Stimulated activated effector memory CD8-positive, alpha-beta T cell treated with anti-CD3 and anti-CD28 coated beads, Interleukin-12 subunit alpha, Interleukin-12 subunit beta, amount 100 ng/mL, for 72 hours (primary cell): ENCODE results near the gene TCF23.

Experiments
- ATAC-seq: fragments of 150-1000 bp; cut with Tn5 transposase; 2 replicates; pipeline ENCODE4 v1.10.0; 2021
- DNase-seq, 2 donors: peaks; one replicate each; pipeline ENCODE4 v3.0.0; 2021 to 2022; ENCODE audit warnings: low spot score in 2 of 2
- H3K27ac Mint-ChIP-seq: one replicate; pipeline ENCODE4 v1.8.0; 2022; ENCODE audit warnings: mild to moderate bottlenecking, mixed read lengths
- H3K36me3 Mint-ChIP-seq: one replicate; pipeline ENCODE4 v1.8.0; 2022; ENCODE audit warnings: mild to moderate bottlenecking, mixed read lengths
- H3K4me1 Mint-ChIP-seq: one replicate; pipeline ENCODE4 v1.8.0; 2022; ENCODE audit warnings: mixed read lengths
- H3K4me3 Mint-ChIP-seq: one replicate; pipeline ENCODE4 v1.8.0; 2022; ENCODE audit warnings: mild to moderate bottlenecking, mixed read lengths
- H3K9me3 Mint-ChIP-seq: one replicate; pipeline ENCODE4 v1.8.0; 2022; ENCODE audit warnings: mixed read lengths

TCF23 gene

DNA sequence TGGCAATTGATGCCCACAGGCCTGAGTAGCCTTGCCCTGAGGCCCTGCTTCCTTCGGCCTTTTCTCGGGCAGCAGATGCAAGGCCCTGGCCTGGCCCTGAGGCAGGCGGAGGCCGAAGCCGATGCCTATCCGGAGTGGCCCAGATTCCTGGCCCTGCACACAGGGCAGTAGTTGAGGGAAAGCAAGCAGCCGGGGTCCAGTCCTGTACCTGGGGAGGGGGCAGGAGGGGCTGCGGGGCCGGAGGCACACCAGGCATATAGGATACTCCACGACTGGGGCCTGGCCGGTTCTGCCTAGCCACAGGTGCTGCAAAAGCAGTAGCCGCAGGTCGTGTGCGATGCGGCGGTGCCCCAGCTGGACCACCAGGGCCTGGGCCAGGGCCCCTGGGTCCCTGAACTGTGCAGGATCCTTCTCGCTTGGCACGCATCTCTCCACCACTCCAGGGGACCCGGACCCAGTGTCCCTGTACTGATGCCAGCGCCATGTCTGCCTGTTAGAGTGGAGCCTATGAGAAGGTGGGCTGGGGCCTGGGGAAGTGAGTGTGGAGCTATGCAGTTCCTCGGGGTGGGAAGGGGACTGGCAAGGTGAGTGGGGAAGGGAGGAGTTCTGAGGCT lies 11.4 kb upstream of the TCF23 start:
- peaks cover 22% of the 10 kb centered on the region for H3K4me1 Mint-ChIP-seq
- H3K36me3 Mint-ChIP-seq: peaks cover 30% of the 10 kb centered on the region
- ATAC-seq (no peak), DNase-seq (no peak)
- H3K4me3 Mint-ChIP-seq: no peak overlapping the region
- H3K9me3 Mint-ChIP-seq: no peaks in the 10 kb centered on the region
- H3K27ac Mint-ChIP-seq: no peak overlapping the region

DNA sequence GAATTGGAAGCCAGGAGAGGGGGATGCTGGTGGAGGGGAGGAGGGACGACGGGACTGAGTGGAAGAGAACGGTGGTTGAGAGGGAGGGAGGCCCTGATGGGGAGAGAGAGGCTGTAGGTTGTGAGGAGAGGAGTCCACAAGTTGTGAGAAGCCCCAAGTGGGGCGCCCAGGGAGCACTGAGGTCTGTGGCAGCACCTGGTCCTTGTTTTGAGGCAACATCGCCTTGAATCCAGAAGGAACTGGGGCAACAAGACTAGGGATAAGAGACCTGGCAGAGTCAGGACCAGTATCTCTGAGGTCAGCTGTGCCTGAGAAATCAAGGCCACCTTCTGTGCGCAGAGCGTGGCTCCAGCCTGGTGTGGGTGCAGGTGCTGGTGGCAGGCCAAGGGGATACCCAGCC lies 10.7 kb upstream of the TCF23 start:
- no peaks in the 10 kb centered on the region for H3K9me3 Mint-ChIP-seq
- peaks cover 15% of the 10 kb centered on the region for H3K4me1 Mint-ChIP-seq
- H3K27ac Mint-ChIP-seq: peak overlapping the region; percentile 39
- ATAC-seq (no peak), DNase-seq (no peak)
- H3K36me3 Mint-ChIP-seq: peaks cover 23% of the 10 kb centered on the region
- no peak overlapping the region for H3K4me3 Mint-ChIP-seq

DNA sequence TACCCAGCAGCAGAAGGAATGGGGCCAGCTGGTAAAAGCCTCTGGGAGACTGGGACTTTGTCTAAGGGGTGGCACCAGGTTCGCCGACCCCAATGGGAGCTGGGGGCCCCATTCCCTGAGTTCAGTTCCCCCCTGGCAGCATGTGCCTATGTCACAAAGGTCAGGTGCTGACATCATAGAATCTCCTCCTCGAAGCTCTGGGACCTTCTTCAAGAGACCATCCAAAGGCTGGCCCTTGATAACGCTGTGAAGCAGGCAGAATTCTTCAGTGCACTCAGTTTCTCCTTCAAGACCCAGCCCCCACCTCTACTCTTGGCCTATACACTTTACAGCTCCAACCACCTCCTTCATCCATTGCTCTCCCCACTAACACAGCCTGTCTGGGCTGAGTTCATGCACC lies 9.5 kb upstream of the TCF23 start, which contains the start of gene PRR30:
Gene PRR30, minus strand, starts transcription at position 101 of the 400 bp plus-strand sequence. CDS start 1,081 bp downstream, outside the sequence.
- Mint-ChIP-seq H3K27ac (peak within 1 kb of the TSS; percentile 39), H3K9me3 (no peaks in the 10 kb centered on the region), H3K4me3 (no peak within 1 kb of the TSS)

DNA sequence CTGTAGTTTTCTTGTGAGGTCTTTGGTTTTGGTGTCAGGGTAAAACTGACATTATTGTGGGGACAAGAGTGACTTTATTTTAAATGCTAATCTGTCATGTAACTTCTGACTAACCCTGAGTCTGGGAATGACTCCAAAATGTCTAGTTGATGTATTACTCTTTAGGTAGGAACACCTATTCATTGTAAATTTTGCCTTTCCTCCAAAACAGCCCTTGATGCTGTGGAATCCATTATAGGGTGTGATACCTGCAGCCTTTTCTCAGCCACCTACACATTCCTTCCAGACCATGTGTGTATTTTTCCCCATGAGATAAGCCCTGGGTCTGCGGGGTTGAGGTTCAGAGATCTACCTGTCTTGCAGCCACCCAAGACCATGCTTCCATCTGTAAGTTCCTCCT lies 5.5 kb upstream of the TCF23 start:
- no peaks in the 10 kb centered on the region for H3K36me3 Mint-ChIP-seq
- no peaks in the 10 kb centered on the region for H3K9me3 Mint-ChIP-seq
- no peak overlapping the region for H3K4me3 Mint-ChIP-seq
- no peak overlapping the region for H3K27ac Mint-ChIP-seq
- ATAC-seq: no peak
- no peak for DNase-seq
- no peaks in the 10 kb centered on the region for H3K4me1 Mint-ChIP-seq

More for the DNA sequence above, 9.5 kb upstream of the TCF23 start, which contains the start of gene PRR30:
- Mint-ChIP-seq H3K4me1 (peaks cover 7% of the 10 kb centered on the region), H3K36me3 (peaks cover 11% of the 10 kb centered on the region)
- DNase-seq (no peak), ATAC-seq (no peak)

DNA sequence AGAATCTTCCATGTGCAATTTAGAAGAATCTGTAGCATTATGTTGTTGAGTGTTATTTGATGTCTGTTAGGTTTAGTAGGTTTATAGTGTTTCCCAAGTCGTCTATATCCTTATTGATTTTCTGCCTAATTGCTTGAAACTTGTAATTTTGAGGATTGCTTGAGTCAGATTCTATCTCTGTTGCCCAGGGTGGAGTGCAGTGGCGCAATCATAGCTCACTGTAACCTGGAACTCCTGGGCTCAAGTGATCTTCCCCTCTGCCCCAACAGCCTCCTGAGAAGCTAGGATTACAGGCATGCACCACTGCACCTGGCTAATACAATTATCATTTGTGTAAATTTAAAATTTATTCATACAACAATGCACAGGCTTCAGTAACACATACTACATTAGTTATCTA lies 3.1 kb upstream of the TCF23 start:
- DNase-seq (no peak), ATAC-seq (no peak)
- Mint-ChIP-seq H3K4me1 (no peaks in the 10 kb centered on the region), H3K27ac (no peak overlapping the region), H3K36me3 (no peaks in the 10 kb centered on the region), H3K9me3 (no peaks in the 10 kb centered on the region), H3K4me3 (no peak overlapping the region)

DNA sequence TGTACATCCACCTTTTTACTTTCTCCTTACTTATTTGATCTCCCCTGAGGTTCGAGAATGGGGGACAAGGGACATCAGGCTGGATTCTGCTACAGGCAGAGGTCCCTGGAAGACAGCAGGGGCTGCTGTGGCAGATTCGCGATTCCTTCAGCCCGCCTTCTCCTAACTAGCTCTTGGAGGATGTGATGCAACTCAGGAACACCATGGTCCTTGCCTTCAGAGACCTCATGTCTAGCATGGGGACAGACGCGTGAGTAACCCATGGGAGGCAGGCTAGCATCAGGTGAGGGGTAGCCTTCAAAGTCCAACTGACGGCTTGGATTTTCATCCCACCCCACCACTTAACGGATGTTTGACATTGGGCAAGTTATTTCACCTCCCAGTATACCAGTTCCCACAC lies 869 bp upstream of the TCF23 start:
- H3K9me3 Mint-ChIP-seq: no peaks in the 10 kb centered on the region
- no peaks in the 10 kb centered on the region for H3K4me1 Mint-ChIP-seq
- H3K27ac Mint-ChIP-seq: no peak overlapping the region
- no peaks in the 10 kb centered on the region for H3K36me3 Mint-ChIP-seq
- no peak overlapping the region for H3K4me3 Mint-ChIP-seq
- DNase-seq: no peak
- ATAC-seq: no peak

DNA sequence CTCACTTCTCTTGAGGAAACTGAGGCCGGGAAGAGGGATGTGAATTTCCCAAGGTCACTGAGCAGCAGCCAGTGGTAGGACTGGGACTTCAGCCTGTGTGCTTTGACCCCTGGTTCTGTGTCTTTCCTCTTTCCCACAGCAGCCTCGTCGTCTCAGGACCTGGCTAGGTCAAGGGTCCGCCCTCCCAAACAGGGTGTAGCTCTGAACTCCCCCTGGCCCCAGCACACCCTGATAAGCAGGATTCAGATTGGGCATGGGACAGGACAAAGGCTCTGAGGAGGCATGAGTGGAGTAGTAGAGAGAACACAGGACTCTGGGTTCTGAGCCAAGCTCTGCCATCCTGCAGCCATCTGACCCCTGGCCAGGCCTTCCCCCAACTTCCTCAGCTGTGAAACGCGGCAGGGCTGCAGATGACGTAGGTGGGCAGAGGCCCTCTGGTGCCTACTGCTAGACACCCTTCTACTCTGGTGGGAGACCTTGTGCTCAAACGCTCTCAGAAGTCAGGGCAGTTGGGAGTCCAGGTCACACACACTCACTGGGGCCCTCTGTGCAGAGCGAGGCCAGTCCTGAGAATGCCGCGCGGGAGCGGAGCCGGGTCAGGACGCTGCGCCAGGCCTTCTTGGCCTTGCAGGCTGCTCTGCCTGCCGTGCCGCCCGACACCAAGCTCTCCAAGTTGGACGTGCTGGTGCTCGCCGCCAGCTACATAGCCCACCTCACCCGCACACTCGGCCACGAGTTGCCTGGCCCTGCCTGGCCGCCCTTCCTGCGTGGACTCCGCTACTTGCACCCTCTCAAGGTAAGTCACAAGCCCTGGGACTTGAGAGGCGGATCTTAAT lies 984 bp downstream of the TCF23 start:
- H3K9me3 Mint-ChIP-seq: no peaks in the 10 kb centered on the region
- no peaks in the 10 kb centered on the region for H3K4me1 Mint-ChIP-seq
- ATAC-seq (no peak), DNase-seq (no peak)
- H3K4me3 Mint-ChIP-seq: no peak overlapping the region
- H3K27ac Mint-ChIP-seq: no peak overlapping the region
- H3K36me3 Mint-ChIP-seq: no peaks in the 10 kb centered on the region

DNA sequence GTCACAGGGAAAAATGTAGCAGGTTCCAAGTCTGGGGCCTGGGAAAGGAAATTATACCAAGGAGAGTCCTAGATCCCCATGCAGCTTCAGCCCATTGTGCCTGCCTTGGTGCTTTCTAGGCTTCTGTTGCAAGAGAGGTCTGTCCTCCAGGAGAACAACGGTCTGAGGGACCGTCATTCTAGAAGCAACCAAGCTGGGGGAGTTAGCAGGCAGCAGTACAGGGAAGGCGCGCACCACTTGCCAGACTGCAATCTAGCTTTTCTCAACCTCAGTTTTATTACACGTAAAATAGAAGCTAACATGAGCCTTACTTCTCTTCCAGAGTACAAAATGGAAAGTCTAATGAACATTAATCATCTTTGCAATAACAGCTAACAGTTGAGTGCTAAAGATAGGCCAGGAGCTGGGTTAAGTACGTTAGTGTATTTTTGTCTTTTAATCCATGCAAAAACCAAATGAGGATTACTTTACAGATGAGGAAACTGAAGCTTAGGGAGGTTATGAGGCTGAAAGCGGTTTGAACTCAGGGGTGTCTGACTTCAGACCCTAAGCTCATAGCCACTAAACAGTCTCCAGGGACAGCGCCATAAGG lies 1.9 kb downstream of the TCF23 start:
- no peak for DNase-seq
- Mint-ChIP-seq H3K36me3 (no peaks in the 10 kb centered on the region), H3K4me3 (no peak overlapping the region), H3K27ac (no peak overlapping the region), H3K4me1 (no peaks in the 10 kb centered on the region), H3K9me3 (no peaks in the 10 kb centered on the region)
- ATAC-seq: no peak

DNA sequence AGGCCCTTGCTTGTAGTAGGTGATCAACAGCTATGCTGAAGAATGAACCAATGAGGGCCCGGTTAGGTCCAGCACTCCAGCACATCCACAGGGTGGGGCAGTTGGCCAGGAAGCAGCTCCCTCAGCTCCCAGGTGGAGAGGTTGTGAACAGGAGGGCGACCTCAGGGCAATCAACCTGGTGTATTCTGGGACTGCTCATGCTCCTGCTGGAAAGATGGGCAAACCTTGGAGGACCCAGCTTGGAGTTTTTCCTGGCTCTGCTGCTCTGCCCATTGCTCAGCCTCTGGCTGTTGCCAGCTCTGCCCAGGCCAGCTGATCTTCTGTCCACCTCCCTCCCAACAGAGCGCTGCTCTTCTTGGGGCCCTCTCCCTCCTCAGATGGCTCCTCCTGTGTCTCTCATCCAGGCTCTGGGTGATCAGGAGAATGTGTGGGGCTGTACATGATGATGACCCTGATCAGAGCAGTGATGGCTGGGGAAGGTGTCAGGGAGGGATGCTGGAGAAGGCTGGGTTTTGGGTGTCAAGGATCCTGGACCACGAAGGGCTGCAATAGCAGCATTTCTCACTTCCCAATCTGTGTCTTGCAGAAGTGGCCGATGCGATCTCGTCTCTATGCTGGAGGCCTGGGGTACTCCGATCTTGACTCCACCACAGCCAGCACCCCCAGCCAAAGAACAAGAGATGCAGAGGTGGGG lies 3.4 kb downstream of the TCF23 start:
- Mint-ChIP-seq H3K9me3 (no peaks in the 10 kb centered on the region), H3K4me1 (no peaks in the 10 kb centered on the region), H3K27ac (peak overlapping the region; percentile 26), H3K4me3 (no peak overlapping the region), H3K36me3 (no peaks in the 10 kb centered on the region)
- DNase-seq (no peak), ATAC-seq (no peak)

DNA sequence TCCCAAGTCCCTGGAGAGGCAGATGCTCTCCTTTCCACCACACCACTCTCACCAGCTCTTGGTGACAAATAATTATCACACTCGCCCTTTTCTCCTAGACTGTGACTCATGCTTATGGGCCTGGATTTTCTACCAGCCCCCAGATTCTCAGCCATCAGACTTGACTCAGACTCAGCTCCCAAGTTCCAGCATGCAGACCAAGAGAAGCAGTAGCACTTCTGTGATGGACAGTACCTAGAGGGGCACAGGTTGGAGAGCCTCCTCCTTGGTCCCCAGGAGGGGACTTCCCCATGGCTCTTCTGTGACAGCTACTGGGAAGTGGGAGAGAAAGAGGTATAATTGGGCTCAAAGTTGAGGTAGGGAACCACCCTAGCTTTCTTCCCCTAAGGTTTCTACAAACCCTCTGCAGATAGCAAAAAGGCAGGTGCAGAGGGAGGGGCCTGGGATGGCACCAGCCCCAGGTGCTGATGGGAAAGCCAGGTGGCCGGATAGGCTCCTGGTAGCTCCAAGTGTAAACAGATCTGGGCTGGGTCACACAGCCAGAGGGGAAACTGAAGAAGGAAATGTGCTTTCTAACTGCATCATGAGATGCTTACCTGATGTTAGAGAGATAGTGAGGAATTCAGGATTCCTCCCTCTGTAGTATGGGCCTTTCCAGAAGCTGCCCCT lies 4.1 kb downstream of the TCF23 start:
- no peaks in the 10 kb centered on the region for H3K9me3 Mint-ChIP-seq
- no peaks in the 10 kb centered on the region for H3K4me1 Mint-ChIP-seq
- ATAC-seq: peak; percentile 59
- H3K36me3 Mint-ChIP-seq: no peaks in the 10 kb centered on the region
- no peak overlapping the region for H3K4me3 Mint-ChIP-seq
- H3K27ac Mint-ChIP-seq: peak overlapping the region; percentile 26
- no peak for DNase-seq

DNA sequence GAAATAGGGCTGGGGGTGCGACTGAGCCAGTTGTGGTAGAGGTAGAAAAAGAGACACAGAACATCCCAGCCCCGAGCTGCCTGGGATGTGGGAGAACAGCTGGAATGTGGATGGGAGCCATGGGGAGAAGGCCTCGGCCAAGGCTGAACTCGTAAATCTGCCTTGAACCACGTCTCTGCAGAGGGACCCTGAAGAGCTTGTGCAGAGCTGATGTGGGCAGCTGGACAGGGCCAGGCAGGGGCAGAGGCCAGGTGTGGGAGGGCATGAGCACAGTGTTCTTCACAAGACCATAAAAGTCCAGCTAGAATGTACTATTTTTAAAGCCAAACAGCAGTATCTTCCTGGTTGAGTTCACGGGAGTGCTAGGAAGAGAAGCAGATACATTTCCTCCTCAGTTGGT lies 5.7 kb downstream of the TCF23 start:
- H3K36me3 Mint-ChIP-seq: no peaks in the 10 kb centered on the region
- no peak for ATAC-seq

DNA sequence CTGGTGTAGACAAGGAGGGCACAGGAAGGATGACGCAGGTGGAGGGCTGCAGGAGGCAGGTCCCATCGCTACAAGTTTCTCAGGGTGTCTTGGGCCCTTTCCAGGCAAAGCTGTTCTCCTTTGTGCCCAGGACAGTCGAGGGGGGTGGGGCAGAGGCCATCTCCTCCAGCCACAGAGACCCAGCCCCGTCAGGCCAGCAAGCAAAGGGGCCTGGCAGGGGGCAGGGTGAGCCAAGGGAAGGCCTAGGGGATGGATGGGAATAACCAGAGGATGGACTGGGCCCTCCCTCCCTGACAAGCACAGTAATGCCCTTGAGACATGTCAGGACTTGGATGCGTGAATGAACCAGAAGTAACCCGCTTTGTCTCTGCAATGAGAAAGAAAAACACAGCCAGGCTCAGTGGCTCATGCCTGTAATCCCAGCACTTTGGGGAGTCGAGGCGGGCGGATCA lies 6.3 kb downstream of the TCF23 start:
- no peaks in the 10 kb centered on the region for H3K9me3 Mint-ChIP-seq
- no peak overlapping the region for H3K27ac Mint-ChIP-seq
- no peak for ATAC-seq
- H3K36me3 Mint-ChIP-seq: no peaks in the 10 kb centered on the region
- H3K4me1 Mint-ChIP-seq: no peaks in the 10 kb centered on the region
- H3K4me3 Mint-ChIP-seq: no peak overlapping the region
- DNase-seq: no peak

More for the DNA sequence above, 5.7 kb downstream of the TCF23 start:
- Mint-ChIP-seq H3K4me1 (no peaks in the 10 kb centered on the region), H3K4me3 (no peak overlapping the region), H3K27ac (no peak overlapping the region), H3K9me3 (no peaks in the 10 kb centered on the region)
- no peak for DNase-seq

DNA sequence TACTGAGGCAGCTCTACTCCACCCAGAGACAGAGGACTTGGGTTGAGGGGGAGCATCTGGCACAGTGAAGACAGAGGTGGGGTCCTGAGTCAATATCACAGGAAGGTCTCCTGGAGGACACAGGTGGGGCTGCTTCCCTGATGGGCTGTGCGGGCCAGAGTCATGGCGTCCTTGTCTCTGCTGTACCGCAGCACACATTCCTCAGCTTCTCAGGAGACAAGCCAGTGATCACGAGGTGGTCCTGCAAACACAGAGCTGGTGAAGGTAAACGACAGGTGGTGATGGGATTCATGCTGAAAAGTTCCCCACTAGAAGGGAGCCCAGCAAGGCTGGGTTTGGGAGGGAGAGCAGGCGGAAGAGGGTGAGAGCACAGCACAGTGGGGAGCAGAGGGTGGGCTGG lies 9.7 kb downstream of the TCF23 start:
- DNase-seq (no peak), ATAC-seq (no peak)
- Mint-ChIP-seq H3K27ac (no peak overlapping the region), H3K4me1 (no peaks in the 10 kb centered on the region), H3K4me3 (no peak overlapping the region), H3K9me3 (no peaks in the 10 kb centered on the region), H3K36me3 (no peaks in the 10 kb centered on the region)

DNA sequence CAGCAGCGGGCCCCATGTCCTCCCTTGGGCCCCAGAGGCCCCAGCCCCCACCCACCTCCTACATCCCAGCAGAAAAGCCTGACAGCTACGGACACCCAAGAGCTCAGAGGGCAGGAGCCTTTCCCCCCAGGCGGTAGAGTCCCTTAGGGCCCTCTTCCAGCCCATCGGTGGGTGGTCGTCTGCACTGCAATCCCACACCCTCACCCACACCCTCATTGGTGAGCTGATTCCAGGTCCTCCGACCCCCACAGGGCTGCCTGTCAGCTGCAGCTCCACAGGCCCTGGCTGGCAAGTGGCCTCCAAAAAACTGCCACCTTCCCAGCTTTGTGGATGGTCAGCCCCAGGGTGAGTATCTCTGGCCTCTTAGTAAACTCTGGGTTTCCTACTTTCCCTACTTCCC lies 10.5 kb downstream of the TCF23 start:
- ATAC-seq (no peak), DNase-seq (no peak)
- no peaks in the 10 kb centered on the region for H3K36me3 Mint-ChIP-seq
- no peaks in the 10 kb centered on the region for H3K9me3 Mint-ChIP-seq
- H3K4me3 Mint-ChIP-seq: no peak overlapping the region
- H3K27ac Mint-ChIP-seq: no peak overlapping the region
- H3K4me1 Mint-ChIP-seq: no peaks in the 10 kb centered on the region

DNA sequence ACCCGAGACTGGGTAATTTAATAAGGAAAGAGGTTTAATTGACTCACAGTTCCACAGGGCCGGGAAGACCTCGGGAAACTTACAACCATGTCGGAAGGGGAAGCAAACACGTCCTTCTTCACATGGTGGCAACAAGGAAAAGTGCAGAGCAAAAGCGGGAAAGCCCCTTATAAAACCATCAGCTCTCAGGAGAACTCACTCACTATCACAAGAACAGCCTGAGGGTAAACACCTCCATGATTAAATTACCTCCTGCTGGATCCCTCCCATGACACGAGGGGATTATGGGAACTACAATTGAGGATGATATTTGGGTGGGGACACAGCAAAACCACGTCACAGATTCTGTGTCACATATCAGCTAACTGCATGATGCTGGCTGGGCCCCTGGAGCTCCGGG lies 11.4 kb downstream of the TCF23 start:
- ATAC-seq (no peak), DNase-seq (no peak)
- H3K27ac Mint-ChIP-seq: no peak overlapping the region
- H3K9me3 Mint-ChIP-seq: no peaks in the 10 kb centered on the region
- H3K36me3 Mint-ChIP-seq: no peaks in the 10 kb centered on the region
- H3K4me1 Mint-ChIP-seq: no peaks in the 10 kb centered on the region
- H3K4me3 Mint-ChIP-seq: no peak overlapping the region
